CD4-positive, alpha-beta T cell treated with Interleukin-17A for 1 hour (primary cell): ENCODE measurements around the gene CDKAL1.
"Not testable (repeated sequence)": the region's sequence is repeated elsewhere in the genome, so short reads cannot be mapped to it uniquely, and the experiment has no call there.

Experiments
- DNase-seq: peaks from one replicate; pipeline ENCODE4 v3.0.0-alpha.2; 2020

Gene CDKAL1

DNA sequence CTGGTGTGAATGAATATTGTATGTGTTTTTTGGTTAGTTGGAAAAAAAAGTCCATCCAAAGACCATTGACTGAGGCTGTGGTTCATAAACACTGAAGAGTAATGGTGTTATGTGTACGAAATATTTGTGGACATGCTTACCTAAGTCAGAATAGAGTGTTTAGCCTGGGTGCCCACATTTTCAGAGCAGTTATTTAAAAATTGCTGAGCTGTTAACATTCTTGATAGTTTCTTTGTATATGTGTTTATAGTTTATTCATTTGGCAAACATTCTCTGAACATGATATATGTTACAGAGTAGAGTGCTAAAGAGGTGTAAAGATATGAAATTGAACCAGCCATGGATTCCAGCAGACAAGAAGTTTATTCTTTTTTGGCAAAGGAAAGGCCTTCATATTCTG lies 20.6 kb downstream of the CDKAL1 start:
- no peak for DNase-seq

DNA sequence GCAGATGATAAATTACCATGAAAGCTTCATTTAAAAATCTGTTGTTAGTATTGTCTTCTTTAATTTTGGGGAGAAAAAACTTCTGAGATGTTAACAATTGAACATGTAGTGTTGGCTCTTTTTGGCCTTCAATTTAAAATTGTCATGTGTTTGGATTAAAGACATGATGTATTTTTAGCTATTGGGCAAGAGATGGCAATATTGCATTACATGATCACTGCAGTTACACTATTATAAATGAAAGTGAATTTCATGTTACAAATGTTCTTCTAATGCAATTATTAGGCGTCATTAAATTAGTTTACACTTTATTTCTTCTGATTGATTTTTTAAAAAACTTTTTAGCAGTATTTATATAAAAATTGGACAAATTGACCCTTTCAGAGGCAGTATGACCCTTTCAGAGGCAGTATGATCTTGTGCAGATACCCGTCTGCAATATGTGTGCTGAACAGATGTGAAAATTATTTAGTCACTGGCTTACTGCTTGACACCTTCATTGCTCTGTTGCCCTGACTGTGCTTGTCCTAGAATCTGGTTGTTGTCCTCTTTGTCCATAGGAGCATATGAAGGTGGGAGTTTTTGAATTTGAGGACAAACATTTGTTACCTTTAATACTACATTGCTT lies 25.8 kb downstream of the CDKAL1 start:
- no peak for DNase-seq

DNA sequence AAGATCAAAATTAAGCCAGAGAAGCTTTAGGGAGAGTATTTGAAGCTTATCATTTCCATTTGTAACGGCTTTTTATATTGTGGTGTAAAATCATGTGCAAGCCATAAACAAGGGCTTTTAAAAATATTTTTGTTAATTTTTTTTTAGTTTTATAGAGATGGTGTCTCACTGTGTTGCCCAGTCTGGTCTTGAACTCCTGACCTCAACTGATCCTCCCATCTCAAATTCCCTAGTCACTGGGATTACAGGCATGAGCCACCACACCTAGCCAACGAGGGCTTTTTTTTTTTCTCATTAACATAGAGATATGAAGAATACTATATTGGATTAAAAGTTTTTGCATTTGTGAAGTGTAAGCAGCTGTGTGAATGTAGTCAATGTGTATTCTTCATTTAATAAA lies 29.1 kb downstream of the CDKAL1 start:
- no peak for DNase-seq

DNA sequence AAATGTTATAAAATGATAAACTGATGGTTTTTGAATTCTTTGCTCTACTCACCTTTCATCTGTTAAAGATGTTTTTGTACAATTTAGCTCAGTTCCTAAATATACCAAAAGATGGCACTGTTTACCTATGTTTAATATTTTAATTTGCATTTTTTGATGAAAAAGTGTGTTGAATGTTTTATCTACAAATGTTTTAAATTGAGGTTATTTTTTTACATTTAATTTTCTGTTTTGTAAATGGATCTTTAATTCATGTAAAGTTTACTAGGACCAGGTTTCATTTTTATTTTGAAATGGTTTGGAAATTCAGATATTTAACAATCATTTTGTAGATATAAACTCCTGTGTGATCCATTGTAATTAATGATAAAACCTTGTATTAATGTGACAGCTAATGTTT lies 30.0 kb downstream of the CDKAL1 start:
- peak; percentile 47 for DNase-seq

DNA sequence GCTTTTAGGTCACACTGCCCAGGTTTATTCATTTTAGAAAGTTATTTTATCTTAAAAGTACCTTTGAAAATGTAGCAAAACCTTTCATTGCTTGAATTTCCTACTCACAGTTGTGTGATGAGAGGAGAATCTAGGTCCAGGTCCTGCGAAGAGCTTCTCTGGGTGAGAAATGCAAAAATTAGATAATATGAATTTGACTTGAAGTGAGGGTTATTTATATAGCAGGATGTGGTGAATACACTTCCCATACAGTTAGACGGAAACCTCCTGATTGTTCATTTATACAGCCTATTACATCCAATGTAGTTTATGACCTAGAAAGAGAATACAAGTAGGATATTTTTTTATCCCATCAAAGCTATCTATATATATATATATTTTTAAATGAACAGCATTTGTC lies 30.5 kb downstream of the CDKAL1 start:
- DNase-seq: no peak

DNA sequence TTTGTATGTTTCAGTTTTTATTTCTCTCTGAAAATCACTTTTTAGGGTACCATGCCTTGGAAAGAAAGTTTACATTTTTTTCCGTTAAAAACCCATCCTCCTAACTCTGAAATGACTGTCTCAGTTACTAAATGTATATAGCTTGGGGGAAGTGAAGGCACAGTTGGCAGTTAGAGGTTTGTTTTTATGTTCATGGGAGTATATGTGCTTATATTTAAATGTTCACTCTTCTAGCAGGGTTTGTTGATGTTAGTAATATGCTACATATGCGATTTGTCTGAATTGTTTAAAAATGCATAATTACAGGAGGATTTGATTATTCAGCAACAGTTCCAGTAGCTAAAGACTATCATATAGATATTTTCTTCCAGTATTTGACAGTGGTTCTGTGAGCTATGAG lies 31.1 kb downstream of the CDKAL1 start:
- no peak for DNase-seq

DNA sequence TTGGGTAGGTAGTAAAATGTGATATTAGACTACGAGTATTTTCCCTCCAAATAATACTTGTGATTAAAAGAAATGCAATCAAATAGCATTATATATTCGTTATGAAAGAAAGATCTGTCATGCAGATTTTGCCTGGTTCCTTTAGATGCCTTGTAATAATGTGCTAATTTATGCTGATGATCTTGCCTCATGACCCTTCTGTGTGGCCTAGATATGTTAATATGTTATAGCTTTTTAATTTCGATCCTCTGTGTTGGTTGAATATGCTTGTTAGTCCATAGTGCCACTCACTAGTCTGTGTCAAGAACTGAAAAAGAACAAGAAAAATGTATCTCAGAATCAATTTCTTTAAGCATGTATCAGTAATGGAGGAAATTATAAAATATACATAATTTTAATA lies 31.9 kb downstream of the CDKAL1 start:
- no peak for DNase-seq

DNA sequence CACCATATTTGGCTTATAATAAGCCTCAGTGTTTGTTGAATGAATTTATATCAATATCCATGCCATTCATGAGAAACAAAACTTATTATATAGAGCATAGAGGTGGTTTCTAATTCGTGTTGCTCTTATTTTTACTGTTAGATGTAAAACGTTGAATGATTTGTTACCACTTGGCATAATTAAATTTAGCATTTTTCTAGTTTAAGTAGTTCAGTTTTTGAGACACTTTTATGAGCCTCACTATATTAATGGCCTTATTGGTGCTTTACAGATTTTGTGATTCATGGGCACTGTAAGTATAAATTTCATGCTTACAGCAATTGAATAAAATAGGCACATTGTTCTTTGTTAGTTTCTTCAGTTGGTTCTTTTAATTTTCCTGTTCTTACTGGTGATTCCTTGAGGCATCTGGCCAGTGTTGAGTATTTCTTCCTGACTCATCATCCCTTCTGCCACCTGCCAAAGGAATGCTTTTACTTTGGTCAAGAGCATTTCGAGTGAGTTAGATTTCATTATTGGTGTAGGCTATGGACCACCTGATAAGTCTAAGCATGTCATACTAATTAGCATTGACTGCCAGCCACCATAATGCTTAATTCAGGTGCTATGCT lies 34.8 kb downstream of the CDKAL1 start:
- DNase-seq: no peak

DNA sequence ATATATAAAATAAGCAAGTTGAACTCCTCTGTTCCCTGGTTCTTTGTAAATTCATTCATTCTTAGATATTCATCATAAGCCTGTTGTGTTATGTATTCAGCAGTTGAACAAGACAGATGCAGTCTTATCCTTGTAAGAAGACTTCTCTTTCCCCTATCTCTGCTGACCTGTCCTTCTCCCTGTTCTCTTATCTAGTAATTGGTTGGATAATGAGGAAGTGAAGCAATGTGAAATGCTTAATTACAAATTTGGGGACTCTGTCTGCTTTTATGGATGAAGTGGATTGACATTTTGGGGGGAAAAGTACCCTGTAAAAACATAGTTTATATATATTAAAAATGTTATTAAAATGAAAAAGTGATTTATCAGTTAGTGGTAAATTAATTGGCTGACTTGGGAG lies 37.0 kb downstream of the CDKAL1 start:
- DNase-seq: no peak

DNA sequence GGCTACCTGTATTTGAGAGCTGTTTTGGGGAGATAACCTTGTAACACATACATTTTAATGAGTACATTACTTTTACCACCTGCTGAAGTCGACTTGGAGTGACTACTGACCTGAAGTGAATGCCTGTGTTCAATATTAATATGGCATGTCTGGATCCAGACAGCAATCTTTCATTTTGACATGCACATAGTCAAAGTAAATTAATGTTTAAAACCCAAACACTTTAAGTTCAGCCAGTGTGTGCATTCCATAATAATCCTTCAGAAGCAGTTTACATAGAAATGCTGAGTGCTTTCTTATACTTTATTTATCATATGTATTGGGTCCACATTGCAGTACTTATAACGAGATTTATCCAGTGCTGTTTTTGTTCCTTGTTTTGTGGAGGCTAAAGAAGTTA lies 38.0 kb downstream of the CDKAL1 start:
- DNase-seq: no peak

DNA sequence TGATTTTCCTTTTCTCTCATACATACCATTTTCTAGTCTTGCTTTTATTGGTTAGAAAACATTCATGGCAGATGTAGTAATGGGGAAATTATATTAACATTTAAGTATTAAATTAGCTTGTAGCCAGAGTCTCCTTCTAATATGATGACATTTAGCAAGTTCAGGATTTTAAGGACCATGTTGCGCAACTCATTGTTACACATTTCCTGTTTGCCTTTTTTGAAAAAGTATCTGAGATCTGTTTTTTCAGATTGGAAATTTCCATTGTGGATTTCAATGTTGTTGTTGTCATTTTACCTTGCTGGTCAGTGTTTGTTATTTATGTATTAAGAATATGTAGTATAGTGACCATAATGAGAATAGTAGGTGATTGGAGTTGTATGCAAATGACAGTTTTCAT lies 38.7 kb downstream of the CDKAL1 start:
- no peak for DNase-seq

DNA sequence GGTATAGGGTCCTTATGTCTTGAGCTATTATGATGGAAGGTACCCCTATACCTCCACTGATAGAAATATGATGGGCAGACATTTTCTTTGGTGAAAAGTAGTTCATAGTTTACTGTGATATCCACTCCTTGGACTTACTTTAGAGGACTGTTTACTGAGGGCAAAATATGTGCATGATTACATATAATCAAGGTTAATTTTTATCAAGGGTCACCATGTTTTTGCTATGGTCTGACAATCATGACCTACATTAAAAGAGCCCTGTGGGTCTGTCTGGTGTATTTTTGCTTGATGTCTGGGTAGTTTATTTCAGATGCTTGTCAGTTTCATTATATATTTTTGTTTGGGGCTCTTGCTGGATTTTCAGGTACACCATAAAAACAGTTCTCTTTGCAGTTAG lies 40.1 kb downstream of the CDKAL1 start:
- no peak for DNase-seq

DNA sequence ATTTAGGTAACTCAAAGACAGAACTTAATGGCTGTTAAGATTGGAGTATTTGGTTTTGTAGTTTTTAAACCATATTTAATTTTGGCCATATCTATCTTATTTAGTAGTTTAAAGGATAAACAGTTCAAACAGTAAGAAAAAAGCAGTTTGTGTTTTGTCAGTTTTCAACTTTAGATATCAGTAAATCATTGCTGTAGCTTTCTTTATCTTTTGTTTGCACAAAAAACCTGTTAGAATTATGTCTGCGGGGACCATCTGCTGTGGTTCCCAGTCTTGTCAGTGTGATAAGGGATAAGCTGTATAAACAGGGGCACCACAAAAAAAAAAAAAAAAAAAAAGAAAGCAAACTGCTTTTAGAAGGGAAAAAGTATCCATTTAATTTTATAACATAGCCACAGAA lies 40.9 kb downstream of the CDKAL1 start:
- DNase-seq: no peak

DNA sequence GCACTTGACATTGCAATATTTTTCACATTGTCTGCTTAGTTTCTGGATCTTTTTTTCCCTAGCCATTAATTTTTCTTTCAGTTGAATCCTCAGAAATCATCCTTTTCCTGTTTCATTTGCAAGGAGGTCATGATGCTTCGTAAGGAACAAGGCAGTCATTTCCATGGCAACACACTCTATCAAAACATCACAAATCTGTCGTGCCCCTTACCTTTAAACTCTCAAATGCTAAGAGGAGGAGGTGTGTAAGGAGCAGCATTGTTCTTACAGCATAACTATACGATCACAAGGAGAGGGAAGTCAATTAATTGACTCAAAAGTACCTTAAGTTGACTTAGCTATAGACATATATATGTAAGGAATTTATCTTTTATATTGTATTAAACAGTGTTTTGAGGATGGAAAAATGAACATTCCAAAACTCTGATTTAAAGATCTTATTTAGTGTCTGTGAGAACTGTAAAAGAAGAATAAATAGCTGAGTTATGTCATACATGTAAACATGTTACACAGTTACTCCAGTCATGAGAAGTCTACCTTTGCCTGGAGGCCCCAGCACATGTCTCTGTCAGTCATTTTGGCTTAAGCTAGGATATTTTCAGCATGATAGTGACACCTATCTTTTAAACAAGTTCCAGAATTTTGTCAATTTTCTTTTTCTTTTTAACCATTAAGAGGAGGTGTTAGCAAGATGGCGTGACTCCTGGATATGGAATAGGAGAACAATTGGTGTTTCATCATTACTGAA lies 41.6 kb downstream of the CDKAL1 start:
- DNase-seq: no peak

DNA sequence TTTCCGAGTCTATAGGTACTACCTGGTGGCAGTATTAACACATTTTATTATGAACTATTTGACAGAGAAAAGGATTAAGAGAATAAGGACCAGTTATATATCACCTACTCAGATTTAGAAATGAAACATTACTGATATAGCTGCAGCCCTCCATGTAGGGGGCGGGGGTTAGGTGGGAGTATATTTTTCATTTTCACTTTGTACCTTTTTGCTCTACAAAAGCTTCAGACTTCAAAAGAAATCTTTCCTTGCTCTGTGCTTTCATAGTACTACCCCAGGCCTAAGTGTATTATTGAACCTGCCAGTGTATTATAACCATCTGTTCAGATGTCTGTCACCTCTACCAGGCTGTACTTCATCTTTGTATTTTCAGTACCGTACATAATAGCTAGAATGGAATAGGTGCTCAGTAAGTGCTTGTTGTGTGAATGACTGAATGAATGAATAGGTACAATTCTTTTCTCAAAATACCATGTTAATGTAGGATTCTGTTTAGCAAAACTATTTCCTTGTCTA lies 43.0 kb downstream of the CDKAL1 start:
- DNase-seq: no peak

DNA sequence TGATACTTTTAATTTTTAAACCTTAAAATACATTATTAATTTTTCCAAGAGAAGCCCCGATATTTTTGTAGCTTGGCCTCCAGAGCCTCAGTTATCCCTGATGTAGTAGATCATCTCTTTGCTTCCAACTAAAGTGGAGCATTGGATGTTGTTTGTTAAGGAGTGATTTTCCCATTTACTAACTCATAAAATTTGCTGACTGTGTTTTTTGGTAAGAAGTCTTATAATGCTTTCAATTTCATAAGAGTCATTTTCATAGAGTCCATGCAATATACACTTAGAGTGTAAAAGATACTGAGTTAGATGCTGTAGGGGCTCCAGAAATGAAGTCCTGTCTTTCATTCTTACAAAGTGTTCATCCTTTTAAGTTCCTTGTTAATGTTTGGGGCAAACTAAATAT lies 46.8 kb downstream of the CDKAL1 start:
- no peak for DNase-seq

DNA sequence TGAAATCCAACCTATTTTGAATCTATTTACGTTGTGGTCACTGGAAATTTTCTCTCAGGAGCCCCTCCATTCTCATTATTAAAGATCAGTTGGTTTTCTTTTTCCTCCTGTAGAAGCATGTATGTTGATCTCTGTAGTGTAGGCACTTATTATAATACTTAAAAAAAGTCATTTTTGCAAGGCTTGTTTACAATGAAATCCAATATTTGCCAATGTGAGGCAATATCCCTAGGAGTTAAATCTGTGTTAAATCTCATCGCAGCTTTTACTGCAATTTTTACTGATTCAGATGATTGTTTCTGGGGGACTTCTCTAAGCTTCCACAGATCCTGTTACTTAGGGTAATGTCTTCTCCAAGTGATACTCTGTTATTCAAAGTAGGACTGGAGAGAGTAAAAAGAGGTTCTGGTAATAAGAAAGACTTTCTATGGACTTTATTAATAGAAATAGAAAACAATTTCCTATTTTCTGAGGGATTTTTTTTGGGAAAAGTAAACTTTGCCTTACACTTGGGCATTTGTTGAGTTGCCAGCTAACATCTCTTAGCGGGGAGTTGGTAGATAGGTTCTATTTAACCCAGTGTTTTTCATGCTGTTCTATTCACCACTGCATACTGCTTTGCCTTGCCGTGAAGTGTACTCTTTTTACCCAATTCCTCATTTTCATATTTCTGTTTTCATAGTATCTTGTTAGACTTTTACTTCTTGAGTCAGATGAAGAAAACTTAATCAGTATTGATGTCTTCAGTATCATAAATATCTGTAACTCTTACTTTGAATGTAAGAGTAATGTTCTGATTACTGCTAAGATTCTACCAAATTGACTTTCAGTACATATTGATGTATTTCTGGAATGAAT lies 48.6 kb downstream of the CDKAL1 start:
- DNase-seq: no peak

DNA sequence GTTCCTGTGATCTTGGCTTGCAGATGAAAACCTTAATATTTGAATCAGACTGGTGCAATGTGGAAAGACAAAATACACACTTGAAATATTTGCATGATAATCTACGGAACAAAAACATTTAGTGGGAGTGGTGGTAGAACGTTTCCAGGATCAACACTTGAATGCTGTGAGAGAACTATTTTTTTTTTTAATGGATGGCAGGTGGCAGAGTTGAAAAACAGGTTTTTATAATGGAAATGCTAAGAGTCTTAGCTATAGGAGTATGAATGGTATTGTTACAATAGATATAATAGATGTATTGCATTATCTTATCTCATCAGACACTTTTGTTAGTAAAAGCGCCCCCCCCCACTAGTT lies 49.2 kb downstream of the CDKAL1 start:
- no peak for DNase-seq

DNA sequence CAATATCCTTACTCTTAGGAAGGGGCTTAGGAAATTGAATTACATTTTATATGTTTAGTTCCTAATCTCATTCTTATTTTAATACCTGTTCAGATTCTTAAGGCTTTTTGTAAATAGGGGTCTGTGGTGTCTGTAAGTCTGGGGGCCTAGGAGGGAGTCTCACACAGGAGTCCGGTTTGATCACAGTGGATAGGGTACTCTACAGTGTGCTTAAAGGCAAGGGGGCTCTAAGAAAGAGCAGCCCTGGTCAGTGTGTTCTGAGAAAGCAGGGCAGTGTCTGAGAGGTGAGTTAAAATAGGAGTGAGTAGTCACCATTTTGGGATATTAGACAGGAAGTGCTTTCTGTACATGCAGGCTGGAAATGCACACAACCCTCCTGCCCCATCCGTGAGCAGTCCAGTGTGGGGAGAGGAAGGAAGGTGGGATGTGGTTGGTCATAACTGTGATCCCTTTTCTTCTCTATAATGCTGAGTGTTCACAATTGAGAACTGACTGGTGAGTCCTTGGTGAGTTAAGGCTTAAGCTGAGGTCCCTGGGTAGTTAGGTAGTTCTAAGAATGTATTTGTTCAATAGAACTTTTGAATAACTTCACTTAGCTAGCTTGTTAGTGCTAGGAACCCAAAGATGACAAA lies 50.0 kb downstream of the CDKAL1 start:
- no peak for DNase-seq

DNA sequence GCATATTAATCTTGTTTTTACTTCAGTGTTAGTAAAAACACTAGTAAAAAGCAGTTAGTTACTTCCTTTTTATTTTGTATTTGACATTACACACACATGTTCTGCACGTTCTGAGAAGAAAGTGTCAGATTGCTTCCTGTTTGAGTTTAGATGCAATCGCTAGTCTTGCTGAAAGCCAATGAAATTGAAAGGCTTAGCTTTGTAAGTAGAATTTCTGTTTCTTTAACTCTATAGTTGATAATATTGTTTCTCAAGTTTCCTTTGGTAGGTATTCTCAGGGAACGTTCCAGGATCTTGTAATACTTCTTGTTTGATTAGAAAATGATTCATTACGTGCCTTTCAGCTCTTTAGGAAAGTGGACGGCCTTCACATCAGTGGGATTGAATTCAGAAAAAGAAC lies 55.0 kb downstream of the CDKAL1 start:
- DNase-seq: no peak

DNA sequence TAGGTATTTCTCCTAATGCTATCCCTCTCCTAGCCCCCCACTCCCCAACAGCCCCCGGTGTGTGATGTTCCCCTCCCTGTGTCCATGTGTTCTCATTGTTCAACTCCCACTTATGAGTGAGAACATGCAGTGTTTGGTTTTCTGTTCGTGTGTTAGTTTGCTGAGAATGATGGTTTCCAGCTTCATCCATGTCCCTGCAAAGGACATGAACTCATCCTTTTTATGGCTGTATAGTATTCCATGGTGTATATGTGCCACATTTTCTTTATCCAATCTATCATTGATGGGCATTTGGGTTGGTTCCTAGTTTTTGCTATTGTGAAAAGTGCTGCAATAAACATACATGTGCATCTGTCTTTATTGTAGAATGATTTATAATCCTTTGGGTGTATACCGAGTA lies 56.2 kb downstream of the CDKAL1 start:
- not testable (repeated sequence) for DNase-seq

DNA sequence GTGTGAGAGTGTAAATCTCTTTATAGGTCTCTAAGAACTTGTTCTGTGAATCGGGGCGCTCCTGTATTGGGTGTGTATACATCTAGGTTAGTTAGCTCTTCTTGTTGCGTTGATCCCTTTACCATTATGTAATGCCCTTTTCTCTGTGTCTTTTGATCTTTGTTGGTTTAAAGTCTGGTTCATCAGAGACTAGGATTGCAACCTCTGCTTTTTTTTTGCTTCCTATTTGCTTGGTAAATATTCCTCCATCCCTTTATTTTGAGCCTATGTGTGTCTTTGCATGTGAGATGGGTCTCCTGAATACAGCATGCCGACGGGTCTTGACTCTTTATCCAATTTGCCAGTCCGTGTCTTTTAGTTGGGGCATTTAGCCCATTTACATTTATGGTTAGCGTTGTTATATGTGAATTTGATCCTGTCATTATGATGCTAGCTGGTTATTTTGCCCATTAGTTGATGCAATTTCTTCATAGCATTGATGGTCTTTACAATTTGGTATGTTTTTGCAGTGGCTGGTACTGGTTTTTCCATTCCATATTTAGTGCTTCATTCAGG lies 60.1 kb downstream of the CDKAL1 start:
- not testable (repeated sequence) for DNase-seq
